Measurements from ENCODE around the gene PDCD1. TPM values are rescaled to one million over a fixed set of nuclear protein-coding genes. Genes with fewer than 3 reads are reported as not detected.

The PDCD1 gene
- total RNA-seq, 1 donor from 2014 or later, result not detected

Other genes with a start within 250 kb of the PDCD1 start
- gene THAP4, start 221.7 kb downstream of the PDCD1 start, total RNA-seq, result 40.9 to 42.4 TPM (median 41.4 TPM) in 3 replicates
- gene ATG4B, start 221.2 kb downstream of the PDCD1 start, total RNA-seq, result 53.1 to 64.0 TPM (median 57.2 TPM) in 3 replicates
- gene DTYMK, start 172.1 kb downstream of the PDCD1 start, total RNA-seq, result 22.7 to 32.7 TPM (median 23.1 TPM) in 3 replicates
- gene ING5, start 156.9 kb downstream of the PDCD1 start, total RNA-seq, result 13.8 to 25.2 TPM (median 16.3 TPM) in 3 replicates
- gene D2HGDH, start 124.3 kb downstream of the PDCD1 start, total RNA-seq, result 14.5 to 26.3 TPM (median 16.6 TPM) in 3 replicates
- 0.52 to 1.3 TPM in 2 of 3 replicates, not detected in the other for gene GAL3ST2, start 82.1 kb downstream of the PDCD1 start, total RNA-seq
- gene NEU4, start 49.7 kb downstream of the PDCD1 start, total RNA-seq, result 0.42 to 1.3 TPM (median 0.85 TPM) in 3 replicates
- gene RTP5, start 10.8 kb upstream of the PDCD1 start, total RNA-seq, result not detected in 3 replicates

Measured in chondrocyte (in vitro differentiated cells).